Small intestine (tissue), 7 donors: ENCODE data around the gene TXLNA. TPM values are rescaled to one million over a fixed set of nuclear protein-coding genes. Genes with fewer than 3 reads are reported as not detected.

Experiments
- DNase-seq, 2 donors: peaks; one replicate each; pipeline versions ENCODE4 v3.0.0 to v3.0.0-alpha.2; 2013
- FAIRE-seq: peaks from 2 replicates; lab custom pipeline; 2012; peaks lifted over from hg19 to GRCh38; lab: Jason Lieb, UNC
- H3K27ac ChIP-seq, 3 donors: one replicate each; pipeline ENCODE4 v1.5.1; 2013; ENCODE audit warnings: low read length in 2 of 3, mild to moderate bottlenecking in 2 of 3, control low read depth in 1 of 3, inconsistent platforms in 1 of 3, low read depth in 1 of 3, moderate library complexity in 1 of 3
- H3K27me3 ChIP-seq, 3 donors: one replicate each; pipeline ENCODE4 v1.6.1; 2013; ENCODE audit warnings: low read length in 3 of 3, inconsistent platforms in 1 of 3; ENCODE audit not compliant: control insufficient read depth in 3 of 3, insufficient read depth in 3 of 3
- H3K36me3 ChIP-seq, 3 donors: one replicate each; pipeline ENCODE4 v1.6.1; 2013; ENCODE audit warnings: low read length in 3 of 3, inconsistent platforms in 1 of 3, low read depth in 1 of 3, mild to moderate bottlenecking in 1 of 3, moderate library complexity in 1 of 3; ENCODE audit not compliant: control insufficient read depth in 3 of 3, insufficient read depth in 2 of 3
- H3K4me1 ChIP-seq, 3 donors: one replicate each; pipeline ENCODE4 v1.6.1; 2013; ENCODE audit warnings: low read length in 2 of 3, inconsistent platforms in 1 of 3, low read depth in 1 of 3, mild to moderate bottlenecking in 1 of 3, moderate library complexity in 1 of 3; ENCODE audit not compliant: control insufficient read depth in 3 of 3, insufficient read depth in 2 of 3
- H3K4me3 ChIP-seq, 3 donors: one replicate each; pipeline ENCODE4 v1.5.1; 2013; ENCODE audit warnings: low read length in 3 of 3, control low read depth in 1 of 3, inconsistent platforms in 1 of 3, low read depth in 1 of 3, mild to moderate bottlenecking in 1 of 3, moderate library complexity in 1 of 3
- H3K9me3 ChIP-seq, 2 donors: one replicate each; pipeline ENCODE4 v1.6.1; 2013; ENCODE audit warnings: low read depth in 1 of 2, low read length in 1 of 2; ENCODE audit not compliant: control insufficient read depth in 2 of 2, insufficient read depth in 1 of 2
- WGBS, 3 donors: extraction: QIAGEN DNeasy Blood & Tissue Kit; methylation state at CpG; one replicate each; pipeline ENCODE4 v1.1.7; 2013; 5-methylcytosine and 5-hydroxymethylcytosine counted together
- polyA plus RNA-seq, 4 donors: library from polyadenylated mRNA; stranded (reverse) in 3 of 4; unstranded in 1 of 4; fragments of 200-250 nt in 3 of 4; fragments of 120-200 nt in 1 of 4; gene quantifications; one replicate each; pipeline versions ENCODE4 v1.2.1 to v1.2.3, GENCODE V29; 2013
- donor health status: healthy with polysubstance abuse.
- donor health status: control.
- donor health status: control.
- donor health status: Bipolar disorder and iron deficiency.
- donor health status: healthy.

Gene TXLNA
- polyA plus RNA-seq, 4 donors = 6.9 to 28.1 (median 18.1) TPM

DNA sequence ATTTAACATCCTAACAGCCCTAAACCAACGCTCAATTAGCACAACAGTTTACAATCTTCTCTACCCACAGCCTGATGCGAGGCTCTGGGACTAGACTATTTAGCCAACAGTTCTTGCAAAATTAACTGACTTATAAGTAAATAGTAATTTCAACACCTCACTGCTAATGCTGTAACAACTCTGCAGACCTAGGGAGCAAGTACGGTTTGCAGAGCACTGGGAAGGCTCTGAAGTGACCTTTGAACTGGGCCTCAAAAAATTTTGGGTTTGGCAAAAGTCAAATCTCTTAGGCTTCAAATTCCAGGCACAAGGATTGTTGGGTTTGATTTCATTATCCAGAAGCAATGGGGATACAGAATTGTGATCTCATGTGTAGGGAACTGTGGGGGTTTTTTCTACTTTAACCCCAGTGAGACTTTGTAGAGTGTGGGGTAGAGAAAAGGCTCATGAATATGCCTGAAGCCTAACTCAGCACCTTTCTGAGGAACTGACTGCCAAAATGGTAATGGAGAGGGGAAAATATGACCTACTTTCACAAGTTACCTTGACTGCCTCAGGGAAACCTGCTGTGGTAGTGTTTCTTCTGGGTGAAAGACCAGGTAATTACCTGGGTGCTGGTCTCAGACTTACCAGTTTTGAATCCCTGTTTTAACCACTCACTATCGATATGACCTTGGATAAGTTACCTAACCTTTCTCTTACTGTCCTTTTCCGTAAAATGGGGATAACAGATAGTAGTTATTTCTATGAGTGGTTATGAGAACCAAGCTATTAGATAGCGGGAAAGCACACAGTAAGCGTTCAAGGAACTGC lies 889 bp upstream of the TXLNA start:
- Histone ChIP-seq H3K36me3 (peaks cover 0 to 40% (median 1%) of the 10 kb centered on the region in 3 donors), H3K4me3 (peak overlapping the region in 1 of 3 donors; percentile 69), H3K4me1 (peaks cover 2 to 27% (median 6%) of the 10 kb centered on the region in 3 donors), H3K27me3 (no peaks in the 10 kb centered on the region), H3K9me3 (no peaks in the 10 kb centered on the region), H3K27ac (peak overlapping the region in 2 of 3 donors; percentile 98 to 99)
- WGBS, 3 donors = 85 to 88% (median 86%) methylated on average over 7 of the region's 7 CpGs
- DNase-seq (no peak), FAIRE-seq (no peak)

DNA sequence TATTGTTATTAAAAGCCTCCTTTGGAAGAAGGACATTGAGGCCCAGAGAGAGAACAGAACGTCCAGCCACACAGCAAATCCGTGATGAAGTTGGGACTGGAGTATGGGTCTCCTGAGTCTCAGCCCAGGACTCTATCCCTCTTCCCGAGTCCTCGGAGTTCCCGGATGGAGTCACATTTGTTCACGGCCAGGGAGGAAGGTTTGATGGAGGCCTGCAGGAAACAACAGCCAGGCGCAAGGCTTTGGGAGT lies 357 bp upstream of the TXLNA start:
- Histone ChIP-seq H3K4me1 (peaks cover 2 to 25% (median 6%) of the 10 kb centered on the region in 3 donors), H3K36me3 (peaks cover 0 to 38% (median 2%) of the 10 kb centered on the region in 3 donors), H3K27me3 (no peaks in the 10 kb centered on the region), H3K4me3 (peak overlapping the region; percentile 66 to 88 (median 69)), H3K9me3 (no peaks in the 10 kb centered on the region), H3K27ac (peak overlapping the region; percentile 84 to 99 (median 98))
- FAIRE-seq = no peak
- no peak for DNase-seq
- WGBS, 3 donors = 13 to 15% (median 15%) methylated on average over 7 of the region's 7 CpGs

DNA sequence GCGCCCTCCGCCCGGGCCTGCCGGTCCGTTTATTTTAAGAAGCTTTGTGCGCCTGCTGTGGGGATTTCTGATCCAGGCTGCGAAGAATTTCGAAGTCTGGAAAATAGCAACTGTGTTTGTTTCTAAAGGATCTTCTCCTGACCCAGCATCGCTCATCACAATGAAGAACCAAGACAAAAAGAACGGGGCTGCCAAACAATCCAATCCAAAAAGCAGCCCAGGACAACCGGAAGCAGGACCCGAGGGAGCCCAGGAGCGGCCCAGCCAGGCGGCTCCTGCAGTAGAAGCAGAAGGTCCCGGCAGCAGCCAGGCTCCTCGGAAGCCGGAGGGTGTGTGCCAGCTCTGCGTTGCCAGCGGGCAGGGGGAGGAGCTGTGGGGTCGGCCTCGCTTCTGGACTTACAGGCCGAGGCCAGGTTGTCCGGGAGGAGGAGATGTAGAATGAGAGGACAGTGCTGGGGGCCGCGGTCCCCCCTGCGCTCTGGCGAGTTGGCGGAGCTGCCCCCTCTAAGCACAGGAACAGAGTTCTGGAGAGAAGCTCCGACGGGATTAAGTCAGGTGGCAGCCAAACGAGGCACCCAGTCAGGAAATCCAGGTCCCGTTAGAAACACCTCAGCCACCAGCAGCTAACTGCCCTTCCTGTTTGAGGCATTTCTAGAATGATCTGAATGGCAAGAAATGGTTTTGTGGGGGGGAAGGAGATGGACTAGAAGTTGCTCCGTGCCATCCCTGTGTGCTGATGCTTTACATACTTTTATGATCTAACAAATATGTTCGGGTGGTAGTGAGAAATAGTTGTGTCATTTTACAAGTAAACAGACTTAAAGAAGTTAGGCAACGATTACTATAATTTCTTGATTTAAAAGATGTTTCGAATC lies 948 bp downstream of the TXLNA start:
- Histone ChIP-seq H3K27me3 (no peaks in the 10 kb centered on the region), H3K36me3 (peaks cover 0 to 36% (median 2%) of the 10 kb centered on the region in 3 donors), H3K4me3 (peak overlapping the region; percentile 66 to 88 (median 69)), H3K27ac (peak overlapping the region; percentile 88 to 99 (median 98)), H3K4me1 (peaks cover 2 to 25% (median 6%) of the 10 kb centered on the region in 3 donors), H3K9me3 (no peaks in the 10 kb centered on the region)
- no peak for FAIRE-seq
- WGBS, 3 donors = 5% methylated on average over 36 of the region's 36 CpGs
- peak in 1 of 2 donors; percentile 37 for DNase-seq

GRCh38 chr1:32181065-32181464 lies 1.6 kb downstream of the TXLNA start:
- peak overlapping the region in 1 of 3 donors; percentile 12 for H3K27ac ChIP-seq

DNA sequence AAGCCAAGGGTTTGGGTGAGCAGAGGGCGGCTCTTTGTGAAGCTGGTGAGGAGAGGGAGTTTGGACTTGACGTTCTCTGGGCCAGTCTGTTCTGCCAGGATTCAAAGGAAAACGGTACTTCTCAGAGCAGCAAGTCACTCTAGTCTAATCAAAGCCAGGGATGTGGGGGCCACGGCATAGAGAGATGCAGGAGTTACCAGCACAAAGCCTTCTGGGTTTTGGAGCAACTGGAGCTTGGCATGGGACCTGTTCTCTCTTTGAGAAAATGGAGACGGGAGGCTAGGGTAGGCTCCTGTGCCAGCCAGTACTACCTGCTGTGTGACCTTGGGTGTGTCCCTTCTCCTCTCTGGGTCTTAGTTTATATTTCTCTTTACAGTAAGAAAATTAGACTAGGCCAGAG lies 2.1 kb downstream of the TXLNA start:
- WGBS, 3 donors = 78 to 84% (median 79%) methylated on average over 5 of the region's 5 CpGs
- FAIRE-seq (no peak), DNase-seq (no peak)
- Histone ChIP-seq H3K9me3 (no peaks in the 10 kb centered on the region), H3K4me1 (peaks cover 2 to 25% (median 6%) of the 10 kb centered on the region in 3 donors), H3K36me3 (peaks cover 0 to 43% (median 2%) of the 10 kb centered on the region in 3 donors), H3K27ac (peak overlapping the region in 1 of 3 donors; percentile 12), H3K27me3 (no peaks in the 10 kb centered on the region), H3K4me3 (no peak overlapping the region)

More at GRCh38 chr1:32181065-32181464, 1.6 kb downstream of the TXLNA start:
- DNase-seq (no peak), FAIRE-seq (no peak)
- peaks cover 0 to 42% (median 2%) of the 10 kb centered on the region in 3 donors for H3K36me3 ChIP-seq
- H3K9me3 ChIP-seq = no peaks in the 10 kb centered on the region
- H3K4me1 ChIP-seq = peaks cover 2 to 25% (median 6%) of the 10 kb centered on the region in 3 donors
- H3K4me3 ChIP-seq = peak overlapping the region in 1 of 3 donors; percentile 69
- WGBS, 3 donors = 74 to 83% (median 79%) methylated on average over 9 of the region's 9 CpGs
- no peaks in the 10 kb centered on the region for H3K27me3 ChIP-seq

- 83 to 85% (median 83%) methylated on average over 6 of the region's 6 CpGs for WGBS, 3 donors
- Histone ChIP-seq H3K27me3 (no peaks in the 10 kb centered on the region), H3K4me1 (peaks cover 2 to 25% (median 6%) of the 10 kb centered on the region in 3 donors), H3K4me3 (no peak overlapping the region), H3K36me3 (peaks cover 1 to 47% (median 2%) of the 10 kb centered on the region in 3 donors), H3K9me3 (no peaks in the 10 kb centered on the region), H3K27ac (no peak overlapping the region)
- DNase-seq (no peak), FAIRE-seq (no peak)
Observed at GRCh38 chr1:32182060-32182459, 2.6 kb downstream of the TXLNA start.

DNA sequence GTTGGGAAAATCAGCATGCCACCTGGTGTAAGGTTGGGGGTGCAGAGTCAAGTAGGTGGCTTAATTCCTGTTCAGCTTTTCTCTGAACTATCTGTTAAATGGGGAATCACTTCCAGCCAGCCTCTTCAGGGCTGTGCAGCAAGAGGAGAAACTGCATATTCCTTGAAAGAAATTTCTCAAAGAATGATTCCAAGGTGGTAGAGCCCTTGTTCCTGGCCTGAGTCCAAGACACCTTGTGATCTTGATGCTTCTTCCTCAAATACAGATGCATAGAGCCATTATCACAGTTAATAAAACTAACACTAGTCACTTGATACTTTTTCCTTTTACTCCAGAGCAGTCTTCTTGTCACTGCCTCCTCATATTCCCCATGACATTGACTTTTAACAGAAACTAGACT lies 5.2 kb downstream of the TXLNA start:
- no peak overlapping the region for H3K27ac ChIP-seq
- H3K9me3 ChIP-seq = no peaks in the 10 kb centered on the region
- DNase-seq (no peak), FAIRE-seq (no peak)
- H3K4me3 ChIP-seq = no peak overlapping the region
- H3K36me3 ChIP-seq = peaks cover 15 to 71% (median 17%) of the 10 kb centered on the region in 3 donors
- no peaks in the 10 kb centered on the region for H3K27me3 ChIP-seq
- peaks cover 0 to 16% (median 6%) of the 10 kb centered on the region in 3 donors for H3K4me1 ChIP-seq

DNA sequence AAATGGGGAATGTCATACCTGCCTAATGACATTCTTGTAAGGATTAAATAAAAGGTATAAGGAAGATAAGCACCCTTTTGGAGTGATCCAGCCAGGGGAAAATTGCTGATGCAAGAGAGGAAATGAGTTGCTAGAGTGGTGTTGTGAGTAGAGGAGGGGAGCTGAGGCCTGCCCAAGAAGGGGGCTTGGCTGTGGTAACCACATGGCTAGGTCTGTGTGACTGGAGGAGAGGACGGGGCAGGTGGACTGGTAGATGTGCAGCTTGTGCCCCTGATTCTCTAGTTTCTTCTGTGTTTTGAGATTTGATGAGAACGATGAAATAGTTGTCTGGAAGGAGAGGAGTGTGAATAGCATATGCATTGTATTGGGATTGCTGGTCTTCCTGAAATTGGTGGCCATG lies 6.6 kb downstream of the TXLNA start:
- Histone ChIP-seq H3K36me3 (peaks cover 22 to 78% (median 24%) of the 10 kb centered on the region in 3 donors), H3K27me3 (no peaks in the 10 kb centered on the region), H3K4me1 (peaks cover 0 to 9% (median 4%) of the 10 kb centered on the region in 3 donors), H3K27ac (no peak overlapping the region), H3K9me3 (no peaks in the 10 kb centered on the region), H3K4me3 (no peak overlapping the region)
- FAIRE-seq = no peak
- DNase-seq = no peak
- WGBS, 3 donors = 92 to 95% (median 95%) methylated on average over 2 of the region's 2 CpGs
